OCI-LY7 (cell line): ENCODE results near the gene NIT1. TPM values are rescaled to one million over a fixed set of nuclear protein-coding genes. Genes with fewer than 3 reads are reported as not detected.

Experiments used
- BruUV-seq: library from RNA; stranded (reverse); fragments of 400-500 nt; replicated peaks from 2 replicates; lab custom pipeline; 2021; lab: Mats Ljungman, UMichigan
- CTCF ChIA-PET: fragments of 300-600 bp; sonication (Branson Sonifier 250); formaldehyde crosslinking; loops from one replicate; lab custom pipeline; 2022; ENCODE audit warnings: antibody characterized with exemption; ENCODE audit not compliant: unreplicated experiment; lab: Charles Lee
- POLR2A ChIA-PET: fragments of 300-600 bp; sonication (Branson Sonifier 250); formaldehyde crosslinking; loops from one replicate; lab custom pipeline; 2022; ENCODE audit warnings: antibody characterized with exemption; lab: Charles Lee
- DNase-seq: peaks from one replicate; pipeline ENCODE4 v3.0.0-alpha.2; 2015; ENCODE audit warnings: low spot score
- H2AFZ ChIP-seq: fragments of 200-600 bp; sonication (generic), shearing (Covaris generic); 2 replicates; pipeline ENCODE4 v1.6.1; 2014; ENCODE audit warnings: mild to moderate bottlenecking, antibody characterized with exemption, low read length, moderate library complexity
- H3K27ac ChIP-seq: fragments of 200-600 bp; sonication (generic); 2 replicates; pipeline ENCODE4 v1.5.1; 2014; ENCODE audit warnings: mixed run types, low read depth, mild to moderate bottlenecking, moderate library complexity, low read length, inconsistent platforms; ENCODE audit not compliant: poor library complexity, severe bottlenecking
- H3K36me3 ChIP-seq: fragments of 200-600 bp; sonication (generic); 2 replicates; pipeline ENCODE4 v1.6.1; 2014; ENCODE audit warnings: mild to moderate bottlenecking, antibody characterized with exemption, low read length, moderate library complexity, mixed read lengths; ENCODE audit not compliant: insufficient read depth
- H3K4me1 ChIP-seq: fragments of 200-600 bp; sonication (generic); 2 replicates; pipeline ENCODE4 v1.5.1; 2014; ENCODE audit warnings: mild to moderate bottlenecking, low read length; ENCODE audit not compliant: insufficient read depth, poor library complexity, severe bottlenecking
- H3K4me2 ChIP-seq: fragments of 200-600 bp; sonication (generic); 2 replicates; pipeline ENCODE4 v1.6.1; 2014; ENCODE audit warnings: mild to moderate bottlenecking, low read length
- H3K4me3 ChIP-seq: fragments of 200-600 bp; sonication (generic); 2 replicates; pipeline ENCODE4 v1.5.1; 2014; ENCODE audit warnings: mild to moderate bottlenecking, low read depth, low read length; ENCODE audit not compliant: poor library complexity, severe bottlenecking
- H3K79me2 ChIP-seq: fragments of 200-600 bp; sonication (generic); 2 replicates; pipeline ENCODE4 v1.6.1; 2016; ENCODE audit warnings: low read depth, mild to moderate bottlenecking, low read length, moderate library complexity, mixed read lengths; ENCODE audit not compliant: insufficient read depth
- H3K9me2 ChIP-seq: fragments of 200-600 bp; sonication (generic); 2 replicates; pipeline ENCODE4 v1.6.1; 2016; ENCODE audit warnings: mild to moderate bottlenecking, low read length, mixed read lengths; ENCODE audit not compliant: insufficient read depth
- H3K9me3 ChIP-seq: fragments of 200-600 bp; sonication (generic); 2 replicates; pipeline ENCODE4 v1.6.1; 2014; ENCODE audit warnings: mild to moderate bottlenecking, mixed run types, low read length, mixed read lengths
- H4K20me1 ChIP-seq: fragments of 200-600 bp; sonication (generic); 2 replicates; pipeline ENCODE4 v1.6.1; 2014; ENCODE audit warnings: mild to moderate bottlenecking, antibody characterized with exemption, low read length, moderate library complexity, mixed read lengths; ENCODE audit not compliant: insufficient read depth
- EZH2phosphoT487 ChIP-seq: fragments of 200-600 bp; sonication (generic); IDR thresholded peaks from 2 replicates; pipeline ENCODE4 v1.6.1; 2018; ENCODE audit warnings: low read depth, borderline replicate concordance, mild to moderate bottlenecking, mixed run types, antibody characterized with exemption, low read length, moderate library complexity, mixed read lengths
- intact Hi-C: fragments of 100-400 bp; cut with micrococcal nuclease; formaldehyde crosslinking; loops from one replicate; pipeline ENCODE4 v1.10.0; 2022; ENCODE audit not compliant: unreplicated experiment
- total RNA-seq, 2 experiments: library from RNA; depleted of rRNA in 1 of 2; stranded (reverse); fragments of >200 nt in 1 of 2; shearing (Covaris generic) in 1 of 2; gene quantifications; 2 replicates each; pipeline ENCODE4 v1.2.3, GENCODE V29; 2014 to 2022
- TF ChIP-seq, protein P1 (sequence below): fragments of 200-600 bp; sonication (generic); conservative IDR thresholded peaks from 2 replicates; pipeline ENCODE4 v1.5.1; 2014; ENCODE audit warnings: mild to moderate bottlenecking, antibody characterized with exemption, low read length, moderate library complexity, mixed read lengths

Gene NIT1
- total RNA-seq, 2 experiments from 2014 or later = 42.7 to 46.5 TPM

DNA sequence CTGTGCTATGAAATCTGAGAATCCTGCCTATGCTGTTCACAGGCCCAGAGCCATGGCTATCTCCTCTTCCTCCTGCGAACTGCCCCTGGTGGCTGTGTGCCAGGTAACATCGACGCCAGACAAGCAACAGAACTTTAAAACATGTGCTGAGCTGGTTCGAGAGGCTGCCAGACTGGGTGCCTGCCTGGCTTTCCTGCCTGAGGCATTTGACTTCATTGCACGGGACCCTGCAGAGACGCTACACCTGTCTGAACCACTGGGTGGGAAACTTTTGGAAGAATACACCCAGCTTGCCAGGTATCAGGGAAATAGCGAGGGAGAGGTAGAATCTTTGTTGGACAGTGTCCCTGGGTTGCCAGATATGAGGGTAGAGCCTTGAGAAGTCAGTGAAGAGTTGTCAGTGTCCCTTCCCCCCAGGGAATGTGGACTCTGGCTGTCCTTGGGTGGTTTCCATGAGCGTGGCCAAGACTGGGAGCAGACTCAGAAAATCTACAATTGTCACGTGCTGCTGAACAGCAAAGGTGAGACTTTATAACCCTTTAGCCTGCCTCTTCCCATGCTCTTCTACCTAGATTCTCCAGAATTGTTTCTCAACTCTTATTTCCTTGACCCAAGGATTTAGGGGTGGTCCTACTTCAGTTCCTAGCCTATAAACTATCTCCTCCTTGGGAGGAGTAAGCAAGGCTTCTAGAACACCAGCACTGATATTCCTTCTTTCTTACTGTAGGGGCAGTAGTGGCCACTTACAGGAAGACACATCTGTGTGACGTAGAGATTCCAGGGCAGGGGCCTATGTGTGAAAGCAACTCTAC is 1.4 kb downstream of the NIT1 start:
- ChIA-PET POLR2A (interaction anchor here (0.7 kb wide), 1 partner anchor 83 kb away, joined by 3 read pairs; the partner anchor contains the start of gene NDUFS2), CTCF (no interaction called here)
- peak overlapping the region; percentile 53 for H3K27ac ChIP-seq
- H4K20me1 ChIP-seq = peaks cover 6% of the 10 kb centered on the region; the same call in 1 of the 2 replicates
- peaks cover 36% of the 10 kb centered on the region for H3K4me1 ChIP-seq
- H3K4me2 ChIP-seq = peak overlapping the region; percentile 98
- intact Hi-C loops = loop anchor here (2.0 kb wide), 1 partner anchor 50 kb away; the partner anchor contains the start of gene ARHGAP30
- H3K9me2 ChIP-seq = no peaks in the 10 kb centered on the region
- peak overlapping the region; percentile 87 for H3K4me3 ChIP-seq
- H3K9me3 ChIP-seq = no peaks in the 10 kb centered on the region
- peaks cover 45% of the 10 kb centered on the region for H3K79me2 ChIP-seq
- no TSS peak for BruUV-seq
- H3K36me3 ChIP-seq = peaks cover 60% of the 10 kb centered on the region
- DNase-seq = peak; percentile 81
- no peak overlapping the region for H2AFZ ChIP-seq
- TF ChIP-seq, protein P1, sequence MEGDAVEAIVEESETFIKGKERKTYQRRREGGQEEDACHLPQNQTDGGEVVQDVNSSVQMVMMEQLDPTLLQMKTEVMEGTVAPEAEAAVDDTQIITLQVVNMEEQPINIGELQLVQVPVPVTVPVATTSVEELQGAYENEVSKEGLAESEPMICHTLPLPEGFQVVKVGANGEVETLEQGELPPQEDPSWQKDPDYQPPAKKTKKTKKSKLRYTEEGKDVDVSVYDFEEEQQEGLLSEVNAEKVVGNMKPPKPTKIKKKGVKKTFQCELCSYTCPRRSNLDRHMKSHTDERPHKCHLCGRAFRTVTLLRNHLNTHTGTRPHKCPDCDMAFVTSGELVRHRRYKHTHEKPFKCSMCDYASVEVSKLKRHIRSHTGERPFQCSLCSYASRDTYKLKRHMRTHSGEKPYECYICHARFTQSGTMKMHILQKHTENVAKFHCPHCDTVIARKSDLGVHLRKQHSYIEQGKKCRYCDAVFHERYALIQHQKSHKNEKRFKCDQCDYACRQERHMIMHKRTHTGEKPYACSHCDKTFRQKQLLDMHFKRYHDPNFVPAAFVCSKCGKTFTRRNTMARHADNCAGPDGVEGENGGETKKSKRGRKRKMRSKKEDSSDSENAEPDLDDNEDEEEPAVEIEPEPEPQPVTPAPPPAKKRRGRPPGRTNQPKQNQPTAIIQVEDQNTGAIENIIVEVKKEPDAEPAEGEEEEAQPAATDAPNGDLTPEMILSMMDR = peak; percentile 76
- TF ChIP-seq EZH2phosphoT487 = no peak

DNA sequence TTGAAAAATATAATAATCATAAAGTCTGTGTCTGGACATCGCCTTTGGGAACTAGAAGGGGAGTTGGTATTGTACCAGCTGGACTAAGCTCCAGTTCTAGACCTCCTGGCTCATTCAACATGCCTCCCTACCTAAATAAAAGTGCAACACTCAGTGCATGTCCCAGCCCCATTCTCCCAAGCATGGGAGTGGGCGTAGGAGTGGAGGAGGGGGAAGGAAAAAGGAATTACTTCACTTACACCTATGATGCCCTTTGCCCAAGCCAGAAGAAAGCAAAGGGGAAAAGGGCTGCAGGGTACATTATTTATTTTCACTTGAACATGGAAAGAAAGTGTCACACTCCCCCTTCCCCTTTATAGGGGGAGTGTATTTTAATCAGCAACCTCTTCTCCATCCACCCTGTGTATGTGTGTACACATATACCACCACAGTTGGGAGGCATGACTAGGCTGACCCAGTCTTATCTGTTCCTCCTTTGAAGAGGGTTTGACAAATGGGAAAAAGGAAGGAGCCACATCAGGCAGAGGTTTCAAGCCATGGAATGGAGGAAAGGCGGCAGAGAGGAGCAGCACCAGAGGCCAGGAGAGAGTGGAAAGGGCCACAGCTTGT is 3.2 kb downstream of the NIT1 start:
- Histone ChIP-seq H3K9me2 (no peaks in the 10 kb centered on the region), H3K79me2 (peaks cover 26% of the 10 kb centered on the region), H3K9me3 (no peaks in the 10 kb centered on the region), H4K20me1 (peaks cover 6% of the 10 kb centered on the region; the same call in 1 of the 2 replicates), H2AFZ (no peak overlapping the region), H3K27ac (no peak overlapping the region), H3K4me2 (no peak overlapping the region), H3K4me1 (peaks cover 29% of the 10 kb centered on the region), H3K36me3 (peaks cover 62% of the 10 kb centered on the region), H3K4me3 (no peak overlapping the region)
- no peak for TF ChIP-seq EZH2phosphoT487
- TF ChIP-seq, protein P1 = no peak
- no peak for DNase-seq
- ChIA-PET POLR2A (interaction anchor here (0.7 to 1.6 kb wide), 2 partner anchors 11 to 302 kb away, joined by 7 to 10 read pairs; partner anchors contain the start of gene DEDD), CTCF (no interaction called here)
- intact Hi-C loops = no loop called here
- no TSS peak for BruUV-seq
